ENCODE results near the gene MSI2. TPM values are rescaled to one million over a fixed set of nuclear protein-coding genes. Genes with fewer than 3 reads are reported as not detected.

MSI2 gene
- total and polyA plus RNA-seq, 9 of the 15 experiments (the other 6 are each of a cell fraction or from before 2014, with no cell fraction given) = 4.6 to 61.8 (median 42.4) TPM

DNA sequence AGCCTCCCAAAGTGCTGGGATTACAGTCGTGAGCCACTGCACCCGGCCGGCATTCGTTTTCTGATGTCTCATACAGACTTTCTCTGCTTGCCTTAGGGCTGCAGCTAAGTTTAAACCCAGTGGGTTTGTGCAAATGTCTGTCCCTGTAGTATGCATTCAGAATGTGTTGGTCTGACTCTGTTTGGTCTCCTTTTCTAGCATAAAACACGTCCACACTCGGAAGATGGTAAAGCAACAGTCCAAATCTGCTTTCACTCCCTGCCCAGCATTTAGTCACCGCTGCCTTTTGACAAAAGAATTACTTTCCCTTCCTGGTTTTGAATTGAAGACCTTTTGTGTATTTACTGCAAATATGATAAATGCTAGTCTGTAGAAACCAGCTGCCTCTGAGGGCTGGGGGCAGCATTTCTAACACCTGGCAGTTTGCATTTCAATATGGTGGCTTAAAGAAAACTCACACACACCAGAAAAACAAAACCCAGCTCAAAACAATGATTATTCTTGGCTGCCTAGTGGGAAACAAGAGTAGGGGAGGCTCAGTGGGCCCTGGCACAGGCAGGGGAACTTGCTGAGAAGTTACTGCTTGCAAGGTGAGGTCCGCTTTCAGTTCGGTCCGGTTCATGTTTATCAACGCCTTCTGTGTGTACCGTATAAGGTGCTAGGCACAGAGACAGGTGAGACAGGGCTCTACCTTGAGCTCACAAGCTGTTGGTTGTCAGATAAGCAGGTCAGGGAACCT is 56.9 kb downstream of the MSI2 start (continued):
- TF ChIP-seq, protein P1, sequence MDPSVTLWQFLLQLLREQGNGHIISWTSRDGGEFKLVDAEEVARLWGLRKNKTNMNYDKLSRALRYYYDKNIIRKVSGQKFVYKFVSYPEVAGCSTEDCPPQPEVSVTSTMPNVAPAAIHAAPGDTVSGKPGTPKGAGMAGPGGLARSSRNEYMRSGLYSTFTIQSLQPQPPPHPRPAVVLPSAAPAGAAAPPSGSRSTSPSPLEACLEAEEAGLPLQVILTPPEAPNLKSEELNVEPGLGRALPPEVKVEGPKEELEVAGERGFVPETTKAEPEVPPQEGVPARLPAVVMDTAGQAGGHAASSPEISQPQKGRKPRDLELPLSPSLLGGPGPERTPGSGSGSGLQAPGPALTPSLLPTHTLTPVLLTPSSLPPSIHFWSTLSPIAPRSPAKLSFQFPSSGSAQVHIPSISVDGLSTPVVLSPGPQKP (CRISPR knock-in tag; IDR thresholded peaks at IDR 0.05) = no peak
- TF ChIP-seq, protein P2, sequence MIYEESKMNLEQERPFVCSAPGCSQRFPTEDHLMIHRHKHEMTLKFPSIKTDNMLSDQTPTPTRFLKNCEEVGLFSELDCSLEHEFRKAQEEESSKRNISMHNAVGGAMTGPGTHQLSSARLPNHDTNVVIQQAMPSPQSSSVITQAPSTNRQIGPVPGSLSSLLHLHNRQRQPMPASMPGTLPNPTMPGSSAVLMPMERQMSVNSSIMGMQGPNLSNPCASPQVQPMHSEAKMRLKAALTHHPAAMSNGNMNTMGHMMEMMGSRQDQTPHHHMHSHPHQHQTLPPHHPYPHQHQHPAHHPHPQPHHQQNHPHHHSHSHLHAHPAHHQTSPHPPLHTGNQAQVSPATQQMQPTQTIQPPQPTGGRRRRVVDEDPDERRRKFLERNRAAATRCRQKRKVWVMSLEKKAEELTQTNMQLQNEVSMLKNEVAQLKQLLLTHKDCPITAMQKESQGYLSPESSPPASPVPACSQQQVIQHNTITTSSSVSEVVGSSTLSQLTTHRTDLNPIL (CRISPR knock-in tag; IDR thresholded peaks at IDR 0.05) = no peak
- TF ChIP-seq ETV5 (CRISPR knock-in tag; IDR thresholded peaks at IDR 0.05; ENCODE audit: low read depth) (no peak), ZBTB17 (CRISPR knock-in tag; IDR thresholded peaks at IDR 0.05) (no peak), SMAD3 (CRISPR knock-in tag; conservative IDR thresholded peaks at IDR 0.05) (no peak), NRF1 (conservative IDR thresholded peaks at IDR 0.05 in 1 of 2, IDR thresholded peaks at IDR 0.05 in 1 of 2) (no peak), ZNF408 (CRISPR knock-in tag; IDR thresholded peaks at IDR 0.05; ENCODE audit: low read depth) (no peak), BRF1 (IDR thresholded peaks at IDR 0.05; ENCODE audit: borderline replicate concordance, extremely low read depth, insufficient read length) (no peak), HOXB6 (CRISPR knock-in tag; IDR thresholded peaks at IDR 0.05; ENCODE audit: borderline replicate concordance) (no peak), ZKSCAN8 (CRISPR knock-in tag; IDR thresholded peaks at IDR 0.05) (no peak), IRF2 (CRISPR knock-in tag; IDR thresholded peaks at IDR 0.05) (no peak)
- TF ChIP-seq, protein P3, sequence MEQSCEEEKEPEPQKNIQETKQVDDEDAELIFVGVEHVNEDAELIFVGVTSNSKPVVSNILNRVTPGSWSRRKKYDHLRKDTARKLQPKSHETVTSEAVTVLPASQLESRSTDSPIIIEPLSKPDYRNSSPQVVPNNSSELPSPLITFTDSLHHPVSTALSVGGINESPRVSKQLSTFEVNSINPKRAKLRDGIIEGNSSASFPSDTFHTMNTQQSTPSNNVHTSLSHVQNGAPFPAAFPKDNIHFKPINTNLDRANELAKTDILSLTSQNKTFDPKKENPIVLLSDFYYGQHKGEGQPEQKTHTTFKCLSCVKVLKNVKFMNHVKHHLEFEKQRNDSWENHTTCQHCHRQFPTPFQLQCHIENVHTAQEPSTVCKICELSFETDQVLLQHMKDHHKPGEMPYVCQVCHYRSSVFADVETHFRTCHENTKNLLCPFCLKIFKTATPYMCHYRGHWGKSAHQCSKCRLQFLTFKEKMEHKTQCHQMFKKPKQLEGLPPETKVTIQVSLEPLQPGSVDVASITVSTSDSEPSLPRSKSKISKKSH (CRISPR knock-in tag; IDR thresholded peaks at IDR 0.05) = no peak
- TF ChIP-seq, protein P4, sequence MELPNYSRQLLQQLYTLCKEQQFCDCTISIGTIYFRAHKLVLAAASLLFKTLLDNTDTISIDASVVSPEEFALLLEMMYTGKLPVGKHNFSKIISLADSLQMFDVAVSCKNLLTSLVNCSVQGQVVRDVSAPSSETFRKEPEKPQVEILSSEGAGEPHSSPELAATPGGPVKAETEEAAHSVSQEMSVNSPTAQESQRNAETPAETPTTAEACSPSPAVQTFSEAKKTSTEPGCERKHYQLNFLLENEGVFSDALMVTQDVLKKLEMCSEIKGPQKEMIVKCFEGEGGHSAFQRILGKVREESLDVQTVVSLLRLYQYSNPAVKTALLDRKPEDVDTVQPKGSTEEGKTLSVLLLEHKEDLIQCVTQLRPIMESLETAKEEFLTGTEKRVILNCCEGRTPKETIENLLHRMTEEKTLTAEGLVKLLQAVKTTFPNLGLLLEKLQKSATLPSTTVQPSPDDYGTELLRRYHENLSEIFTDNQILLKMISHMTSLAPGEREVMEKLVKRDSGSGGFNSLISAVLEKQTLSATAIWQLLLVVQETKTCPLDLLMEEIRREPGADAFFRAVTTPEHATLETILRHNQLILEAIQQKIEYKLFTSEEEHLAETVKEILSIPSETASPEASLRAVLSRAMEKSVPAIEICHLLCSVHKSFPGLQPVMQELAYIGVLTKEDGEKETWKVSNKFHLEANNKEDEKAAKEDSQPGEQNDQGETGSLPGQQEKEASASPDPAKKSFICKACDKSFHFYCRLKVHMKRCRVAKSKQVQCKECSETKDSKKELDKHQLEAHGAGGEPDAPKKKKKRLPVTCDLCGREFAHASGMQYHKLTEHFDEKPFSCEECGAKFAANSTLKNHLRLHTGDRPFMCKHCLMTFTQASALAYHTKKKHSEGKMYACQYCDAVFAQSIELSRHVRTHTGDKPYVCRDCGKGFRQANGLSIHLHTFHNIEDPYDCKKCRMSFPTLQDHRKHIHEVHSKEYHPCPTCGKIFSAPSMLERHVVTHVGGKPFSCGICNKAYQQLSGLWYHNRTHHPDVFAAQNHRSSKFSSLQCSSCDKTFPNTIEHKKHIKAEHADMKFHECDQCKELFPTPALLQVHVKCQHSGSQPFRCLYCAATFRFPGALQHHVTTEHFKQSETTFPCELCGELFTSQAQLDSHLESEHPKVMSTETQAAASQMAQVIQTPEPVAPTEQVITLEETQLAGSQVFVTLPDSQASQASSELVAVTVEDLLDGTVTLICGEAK (IDR thresholded peaks at IDR 0.05) = no peak
- TF ChIP-seq, protein P4 (CRISPR knock-in tag; IDR thresholded peaks at IDR 0.05) = no peak

Measured in K562 (cell line).